ENCODE results near the gene NEK7.

NEK7 gene

GRCh38 chr1:198363625-198364151 lies 206.9 kb downstream of the NEK7 start:
- DNase-seq: no peak

- DNase-seq: no peak
These were observed 207.7 kb downstream of the NEK7 start for GRCh38 chr1:198364471-198364870.

- no peak for DNase-seq
These were observed 210.5 kb downstream of the NEK7 start for GRCh38 chr1:198367296-198367695.

GRCh38 chr1:198370996-198371395 lies 214.2 kb downstream of the NEK7 start:
- no peak for DNase-seq
